Endothelial cell (in vitro differentiated cells): Measurements from ENCODE around the gene WASF1. TPM values are rescaled to one million over a fixed set of nuclear protein-coding genes. Genes with fewer than 3 reads are reported as not detected.

Experiments
- DNase-seq: peaks from one replicate; pipeline ENCODE4 v3.0.0; 2021; ENCODE audit warnings: low spot score
- H3K27ac Mint-ChIP-seq: one replicate; pipeline ENCODE4 v1.8.0; 2021; ENCODE audit warnings: mixed read lengths, inconsistent platforms; ENCODE audit not compliant: unreplicated experiment
- H3K27me3 Mint-ChIP-seq: one replicate; pipeline ENCODE4 v1.8.0; 2021; ENCODE audit warnings: mild to moderate bottlenecking, moderate library complexity, mixed read lengths, inconsistent platforms; ENCODE audit not compliant: unreplicated experiment
- H3K36me3 Mint-ChIP-seq: one replicate; pipeline ENCODE4 v1.8.0; 2021; ENCODE audit warnings: mild to moderate bottlenecking, low read depth, mixed read lengths, inconsistent platforms; ENCODE audit not compliant: unreplicated experiment
- H3K4me1 Mint-ChIP-seq: one replicate; pipeline ENCODE4 v1.8.0; 2021; ENCODE audit warnings: mild to moderate bottlenecking, mixed read lengths, inconsistent platforms; ENCODE audit not compliant: unreplicated experiment
- H3K4me3 Mint-ChIP-seq: one replicate; pipeline ENCODE4 v1.8.0; 2021; ENCODE audit warnings: mild to moderate bottlenecking, mixed read lengths, inconsistent platforms; ENCODE audit not compliant: unreplicated experiment
- H3K9me3 Mint-ChIP-seq: one replicate; pipeline ENCODE4 v1.8.0; 2021; ENCODE audit warnings: mixed read lengths, inconsistent platforms; ENCODE audit not compliant: unreplicated experiment
- CTCF ChIP-seq: fragments of 200-600 bp; sonication (generic); IDR thresholded peaks from one replicate; pipeline ENCODE4 v1.5.0; 2021; ENCODE audit warnings: antibody characterized with exemption; ENCODE audit not compliant: unreplicated experiment
- total RNA-seq: library from RNA; stranded (reverse); fragmentation: NEBNext Ultra II Directional; extraction: Animal tissue kit (Norgen Biotek cat#: 25700); gene quantifications from one replicate; pipeline ENCODE4 v1.2.1, GENCODE V29; 2021; ENCODE audit not compliant: unreplicated experiment

WASF1 gene
- total RNA-seq, 1 donor from 2014 or later = 110 TPM

GRCh38 chr6:110147870-110148269 is 31.6 kb downstream of the WASF1 start:
- no peak for DNase-seq
- H3K36me3 Mint-ChIP-seq = peaks cover 13% of the 10 kb centered on the region
- no peak overlapping the region for H3K27ac Mint-ChIP-seq

GRCh38 chr6:110140650-110141049 is 38.8 kb downstream of the WASF1 start:
- DNase-seq = no peak
- Mint-ChIP-seq H3K4me3 (no peak overlapping the region), H3K9me3 (peaks cover 5% of the 10 kb centered on the region), H3K36me3 (peaks cover 48% of the 10 kb centered on the region), H3K4me1 (no peaks in the 10 kb centered on the region), H3K27me3 (no peaks in the 10 kb centered on the region), H3K27ac (no peak overlapping the region)
- TF ChIP-seq CTCF = no peak

More at GRCh38 chr6:110147870-110148269, 31.6 kb downstream of the WASF1 start:
- H3K4me3 Mint-ChIP-seq = no peak overlapping the region
- no peak for TF ChIP-seq CTCF
- no peaks in the 10 kb centered on the region for H3K27me3 Mint-ChIP-seq
- no peaks in the 10 kb centered on the region for H3K4me1 Mint-ChIP-seq
- no peaks in the 10 kb centered on the region for H3K9me3 Mint-ChIP-seq

GRCh38 chr6:110139052-110139451 is 40.4 kb downstream of the WASF1 start:
- DNase-seq = no peak
- peaks cover 5% of the 10 kb centered on the region for H3K9me3 Mint-ChIP-seq
- no peaks in the 10 kb centered on the region for H3K27me3 Mint-ChIP-seq
- no peak for TF ChIP-seq CTCF
- H3K4me1 Mint-ChIP-seq = no peaks in the 10 kb centered on the region
- peak overlapping the region; percentile 88 for H3K4me3 Mint-ChIP-seq
- peaks cover 44% of the 10 kb centered on the region for H3K36me3 Mint-ChIP-seq
- no peak overlapping the region for H3K27ac Mint-ChIP-seq

DNA sequence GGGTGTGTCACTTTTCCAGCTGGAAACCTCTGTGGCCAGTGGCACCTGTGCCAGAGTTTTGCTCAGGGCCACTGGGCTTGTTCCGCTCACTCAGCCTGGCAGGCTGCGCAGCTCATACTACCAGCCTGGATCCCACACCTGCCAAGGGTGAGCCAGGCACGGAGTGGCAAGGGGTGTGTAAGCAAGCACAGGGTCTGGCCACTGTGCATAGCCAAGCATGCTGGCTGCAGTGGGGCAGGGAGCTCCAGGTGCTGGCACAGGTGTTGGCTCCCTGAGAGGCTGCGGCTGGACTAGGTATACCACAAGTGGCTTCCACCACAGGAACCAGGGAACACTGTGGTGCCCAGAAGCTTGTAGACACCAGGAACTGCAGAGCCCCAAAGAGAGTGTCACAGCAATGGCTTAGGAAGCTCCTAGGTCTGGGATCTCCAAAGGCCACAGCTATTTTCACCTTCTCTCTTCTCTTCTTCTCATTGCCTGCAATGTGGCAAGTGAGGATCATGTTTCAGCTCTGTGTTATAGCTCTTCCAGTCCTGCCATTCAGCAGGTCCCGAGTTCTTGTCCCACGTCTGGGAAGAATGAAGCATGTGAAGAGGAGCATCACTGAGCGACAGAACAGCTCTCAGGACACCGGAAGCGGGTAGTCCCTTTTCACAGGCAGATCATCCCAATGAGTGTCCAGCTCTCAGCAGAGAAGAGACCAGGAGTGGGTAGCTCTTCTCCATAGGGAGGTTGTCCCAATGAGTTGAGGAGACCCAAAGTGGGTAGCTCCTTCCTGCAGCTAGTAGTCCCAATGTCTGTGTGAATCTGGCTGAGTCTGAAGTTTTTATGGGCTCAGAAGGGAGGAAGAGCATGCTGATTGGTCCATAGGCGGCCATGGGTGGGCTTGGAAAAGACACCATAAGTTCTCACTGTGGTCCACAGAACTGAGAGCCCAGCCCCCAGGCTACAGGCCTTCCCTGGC is 41.3 kb downstream of the WASF1 start:
- peak overlapping the region; percentile 84 for H3K4me3 Mint-ChIP-seq
- no peak for TF ChIP-seq CTCF
- DNase-seq = no peak
- no peaks in the 10 kb centered on the region for H3K27me3 Mint-ChIP-seq
- peaks cover 47% of the 10 kb centered on the region for H3K36me3 Mint-ChIP-seq
- no peak overlapping the region for H3K27ac Mint-ChIP-seq
- H3K4me1 Mint-ChIP-seq = no peaks in the 10 kb centered on the region
- H3K9me3 Mint-ChIP-seq = peaks cover 5% of the 10 kb centered on the region

DNA sequence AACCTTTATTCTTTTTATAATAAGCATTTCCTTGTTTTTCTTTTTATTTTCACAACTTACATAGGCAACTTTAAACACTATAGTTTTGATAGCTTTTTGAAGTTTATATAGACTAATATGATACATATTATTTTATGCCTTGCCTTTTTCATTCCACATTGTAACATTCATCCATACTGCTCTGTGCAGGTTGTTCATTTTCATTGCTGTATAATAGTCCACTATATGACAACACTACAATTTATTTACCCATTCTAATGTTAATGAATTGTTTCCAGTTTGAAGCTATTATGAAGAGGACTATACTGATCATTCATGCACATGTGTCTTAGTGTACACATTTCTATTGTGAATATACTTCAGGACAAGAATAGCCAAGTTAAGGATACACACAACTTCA is 49.1 kb downstream of the WASF1 start:
- Mint-ChIP-seq H3K4me3 (no peak overlapping the region), H3K9me3 (no peaks in the 10 kb centered on the region), H3K27ac (no peak overlapping the region), H3K27me3 (no peaks in the 10 kb centered on the region), H3K4me1 (no peaks in the 10 kb centered on the region), H3K36me3 (peaks cover 9% of the 10 kb centered on the region)
- no peak for TF ChIP-seq CTCF
- no peak for DNase-seq
